T-cell (primary cell): ENCODE results near the gene EFS. TPM values are rescaled to one million over a fixed set of nuclear protein-coding genes. Genes with fewer than 3 reads are reported as not detected.
"Not testable (repeated sequence)": the region's sequence is repeated elsewhere in the genome, so short reads cannot be mapped to it uniquely, and the experiment has no call there.

Experiments
- ATAC-seq, 4 experiments: fragments of 200-7000 bp in 3 of 4; fragments of 150-1000 bp in 1 of 4; cut with Tn5 transposase; replicated peaks in 1 of 4; 1 replicate in 3 of 4; 2 replicates in 1 of 4; pipeline ENCODE4 v1.10.0; 2021; ENCODE audit warnings: moderate library complexity in 3 of 4, mild to moderate bottlenecking in 2 of 4, moderate number of reproducible peaks in 1 of 4
- CTCF ChIA-PET, 2 donors: fragments of 300-600 bp; sonication (Branson Sonifier 250); formaldehyde crosslinking; loops; one replicate each; lab custom pipeline; 2022; ENCODE audit warnings: antibody characterized with exemption in 2 of 2; lab: Charles Lee
- POLR2A ChIA-PET, 2 donors: fragments of 300-600 bp; sonication (Branson Sonifier 250); formaldehyde crosslinking; loops; one replicate each; lab custom pipeline; 2022; ENCODE audit warnings: antibody characterized with exemption in 2 of 2; lab: Charles Lee
- DNase-seq, 35 experiments: peaks; one replicate each; pipeline versions ENCODE4 v3.0.0 to v3.0.0-alpha.2; 2013 to 2023
- H3K27ac ChIP-seq: one replicate; pipeline ENCODE4 v1.5.1; 2013; ENCODE audit warnings: low read length
- H3K27me3 ChIP-seq, 2 experiments: replicated peaks in 1 of 2; 1 replicate in 1 of 2; 2 replicates in 1 of 2; pipeline versions ENCODE4 v1.6.1 to v1.7.0; 2013; ENCODE audit warnings: low read length in 1 of 2, mixed read lengths in 1 of 2; ENCODE audit not compliant: control insufficient read depth in 2 of 2, insufficient read depth in 2 of 2; ENCODE audit errors: extremely low read depth in 1 of 2
- H3K36me3 ChIP-seq, 2 donors: 1 replicate in 1 of 2; 2 replicates in 1 of 2; pipeline versions ENCODE4 v1.6.1 to v1.7.0; 2013; ENCODE audit warnings: low read length in 1 of 2; ENCODE audit not compliant: control insufficient read depth in 2 of 2, insufficient read depth in 1 of 2; ENCODE audit errors: extremely low read depth in 1 of 2
- H3K4me1 ChIP-seq, 2 experiments: 1 replicate in 1 of 2; 2 replicates in 1 of 2; pipeline versions ENCODE4 v1.6.1 to v1.7.0; 2013; ENCODE audit warnings: low read length in 2 of 2, mixed read lengths in 1 of 2; ENCODE audit not compliant: insufficient read depth in 2 of 2, control insufficient read depth in 1 of 2; ENCODE audit errors: extremely low read depth in 1 of 2
- H3K4me3 ChIP-seq, 2 donors: 1 replicate in 1 of 2; 2 replicates in 1 of 2; pipeline versions ENCODE4 v1.5.1 to v1.7.0; 2013; ENCODE audit warnings: mild to moderate bottlenecking in 2 of 2, low read length in 1 of 2, moderate library complexity in 1 of 2; ENCODE audit not compliant: control insufficient read depth in 1 of 2; ENCODE audit errors: extremely low read depth in 1 of 2
- H3K9me3 ChIP-seq: 2 replicates; pipeline ENCODE4 v1.7.0; 2013
- H3K27ac Mint-ChIP-seq, 2 donors: one replicate each; pipeline ENCODE4 v1.8.0; 2020 to 2021; ENCODE audit warnings: mild to moderate bottlenecking in 2 of 2, mixed read lengths in 2 of 2
- H3K27me3 Mint-ChIP-seq, 2 donors: one replicate each; pipeline ENCODE4 v1.8.0; 2021 to 2022; ENCODE audit warnings: mixed read lengths in 2 of 2
- H3K36me3 Mint-ChIP-seq: one replicate; pipeline ENCODE4 v1.8.0; 2021; ENCODE audit warnings: mixed read lengths
- H3K4me1 Mint-ChIP-seq, 3 donors: one replicate each; pipeline ENCODE4 v1.8.0; 2020 to 2022; ENCODE audit warnings: mixed read lengths in 3 of 3, mild to moderate bottlenecking in 1 of 3
- H3K4me3 Mint-ChIP-seq, 3 donors: one replicate each; pipeline ENCODE4 v1.8.0; 2020 to 2022; ENCODE audit warnings: mild to moderate bottlenecking in 3 of 3, mixed read lengths in 3 of 3, moderate library complexity in 3 of 3
- H3K9me3 Mint-ChIP-seq, 3 donors: one replicate each; pipeline ENCODE4 v1.8.0; 2020 to 2022; ENCODE audit warnings: mixed read lengths in 3 of 3
- WGBS: methylation state at CpG from one replicate; pipeline ENCODE4 v1.1.5; 2013; ENCODE audit warnings: missing lambda C conversion rate; ENCODE audit not compliant: insufficient coverage; 5-methylcytosine and 5-hydroxymethylcytosine counted together
- total RNA-seq, 35 experiments: library from RNA in 6 of 35; stranded (reverse) in 6 of 35; fragments of 120-200 nt in 1 of 35; gene quantifications; one replicate each; pipeline versions ENCODE4 v1.2.1 to v1.2.4 and lab custom pipeline; 2013 to 2026

Gene EFS
- total RNA-seq, 5 donors from 2014 or later (not counting 1 experiment from before 2014, with no cell fraction given), result 0.15 TPM; not detected in 4

GRCh38 chr14:23404331-23404900 lies 39.4 kb upstream of the EFS start:
- no peak for ATAC-seq
- 89% methylated on average over 12 of the region's 14 CpGs for WGBS
- POLR2A ChIA-PET, result no interaction called here

DNA sequence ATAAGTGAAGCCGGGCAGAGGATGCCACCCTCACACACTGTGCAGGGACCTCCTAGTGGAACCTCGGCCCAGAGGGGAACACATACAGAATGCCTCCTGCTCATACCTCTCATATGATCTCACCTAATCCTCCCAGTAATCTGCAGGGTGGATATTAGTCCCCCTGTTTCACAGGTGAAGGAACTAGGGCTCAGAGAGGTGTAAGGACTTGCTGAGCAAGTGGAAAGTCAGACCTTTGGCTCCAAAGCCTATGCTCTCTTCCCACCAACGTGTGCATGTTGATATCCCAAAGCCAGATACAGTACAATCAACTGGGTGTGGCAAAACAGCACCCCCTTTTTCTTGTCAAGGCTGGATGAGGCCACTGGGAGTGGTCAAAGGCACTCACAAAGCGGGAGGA lies 38.9 kb upstream of the EFS start:
- Histone ChIP-seq H3K36me3 (no peaks in the 10 kb centered on the region), H3K27me3 (peaks cover 0 to 43% of the 10 kb centered on the region in 2 experiments), H3K27ac (no peak overlapping the region), H3K9me3 (no peaks in the 10 kb centered on the region), H3K4me3 (no peak overlapping the region), H3K4me1 (no peaks in the 10 kb centered on the region)
- Mint-ChIP-seq H3K36me3 (no peaks in the 10 kb centered on the region), H3K4me3 (no peak overlapping the region), H3K27ac (no peak overlapping the region), H3K9me3 (no peaks in the 10 kb centered on the region), H3K4me1 (no peaks in the 10 kb centered on the region), H3K27me3 (peaks cover 19 to 38% of the 10 kb centered on the region in 2 donors)
- ChIA-PET POLR2A (no interaction called here), CTCF (no interaction called here)
- WGBS, result no CpG with 5 or more reads among the region's 4 CpGs
- ATAC-seq (no peak), DNase-seq (no peak)

More at GRCh38 chr14:23404331-23404900, 39.4 kb upstream of the EFS start:
- Mint-ChIP-seq H3K27me3 (peaks cover 21 to 38% of the 10 kb centered on the region in 2 donors), H3K9me3 (no peaks in the 10 kb centered on the region), H3K27ac (no peak overlapping the region), H3K36me3 (no peaks in the 10 kb centered on the region), H3K4me1 (no peaks in the 10 kb centered on the region), H3K4me3 (no peak overlapping the region)
- H3K4me1 ChIP-seq, result no peaks in the 10 kb centered on the region
- H3K27me3 ChIP-seq, result peaks cover 0 to 40% of the 10 kb centered on the region in 2 experiments
- no peak overlapping the region for H3K27ac ChIP-seq
- H3K9me3 ChIP-seq, result no peaks in the 10 kb centered on the region
- DNase-seq, result no peak
- H3K4me3 ChIP-seq, result no peak overlapping the region
- CTCF ChIA-PET, result no interaction called here
- H3K36me3 ChIP-seq, result no peaks in the 10 kb centered on the region

DNA sequence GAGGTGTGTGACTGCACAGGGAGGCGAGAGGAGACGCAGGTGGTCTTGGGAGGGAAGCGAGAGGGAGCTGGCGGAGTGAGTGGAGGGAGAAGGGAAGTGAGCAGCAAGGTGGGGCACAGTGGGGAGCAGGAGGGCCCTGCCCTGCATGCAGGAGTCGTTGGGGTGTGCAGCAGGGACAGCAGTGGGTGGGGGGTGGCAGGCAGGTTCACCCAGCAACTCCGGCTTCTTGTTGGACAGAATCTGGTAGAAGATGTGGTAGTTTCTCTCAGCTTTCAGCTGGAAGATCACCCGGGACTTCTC lies 38.1 kb upstream of the EFS start:
- no peak overlapping the region for H3K27ac ChIP-seq
- no peak overlapping the region for H3K27ac Mint-ChIP-seq
- ATAC-seq, result no peak
- H3K9me3 Mint-ChIP-seq, result no peaks in the 10 kb centered on the region
- peaks cover 0 to 44% of the 10 kb centered on the region in 2 experiments for H3K27me3 ChIP-seq
- H3K4me1 ChIP-seq, result no peaks in the 10 kb centered on the region
- ChIA-PET POLR2A (no interaction called here), CTCF (no interaction called here)
- peaks cover 14 to 41% of the 10 kb centered on the region in 2 donors for H3K27me3 Mint-ChIP-seq
- H3K36me3 ChIP-seq, result no peaks in the 10 kb centered on the region
- H3K4me3 Mint-ChIP-seq, result no peak overlapping the region
- no peaks in the 10 kb centered on the region for H3K36me3 Mint-ChIP-seq
- H3K4me3 ChIP-seq, result no peak overlapping the region
- H3K9me3 ChIP-seq, result no peaks in the 10 kb centered on the region
- no peak for DNase-seq
- no peaks in the 10 kb centered on the region for H3K4me1 Mint-ChIP-seq
- WGBS, result 50% methylated on average over 7 of the region's 7 CpGs

- Histone ChIP-seq H3K4me3 (no peak overlapping the region), H3K9me3 (no peaks in the 10 kb centered on the region), H3K4me1 (no peaks in the 10 kb centered on the region), H3K36me3 (no peaks in the 10 kb centered on the region), H3K27me3 (peaks cover 0 to 43% of the 10 kb centered on the region in 2 experiments), H3K27ac (no peak overlapping the region)
- ChIA-PET POLR2A (no interaction called here), CTCF (no interaction called here)
- no peaks in the 10 kb centered on the region for H3K36me3 Mint-ChIP-seq
- ATAC-seq (no peak), DNase-seq (no peak)
- 75% methylated on average over 25 of the region's 25 CpGs for WGBS
- H3K9me3 Mint-ChIP-seq, result no peaks in the 10 kb centered on the region
- no peaks in the 10 kb centered on the region for H3K4me1 Mint-ChIP-seq
- H3K27me3 Mint-ChIP-seq, result peaks cover 10 to 39% of the 10 kb centered on the region in 2 donors
- H3K4me3 Mint-ChIP-seq, result no peak overlapping the region
- H3K27ac Mint-ChIP-seq, result no peak overlapping the region
Measured at GRCh38 chr14:23402296-23403138, 37.5 kb upstream of the EFS start.

GRCh38 chr14:23401291-23401690 lies 36.3 kb upstream of the EFS start:
- Mint-ChIP-seq H3K9me3 (no peaks in the 10 kb centered on the region), H3K27me3 (peaks cover 8 to 36% of the 10 kb centered on the region in 2 donors), H3K4me3 (no peak overlapping the region), H3K36me3 (no peaks in the 10 kb centered on the region), H3K27ac (no peak overlapping the region), H3K4me1 (no peaks in the 10 kb centered on the region)
- POLR2A ChIA-PET, result no interaction called here
- 90% methylated on average over 2 of the region's 4 CpGs for WGBS
- no peak for DNase-seq
- Histone ChIP-seq H3K36me3 (no peaks in the 10 kb centered on the region), H3K27me3 (peaks cover 0 to 33% of the 10 kb centered on the region in 2 experiments), H3K27ac (no peak overlapping the region), H3K9me3 (no peaks in the 10 kb centered on the region), H3K4me1 (no peaks in the 10 kb centered on the region), H3K4me3 (no peak overlapping the region)
- CTCF ChIA-PET, result no interaction called here
- ATAC-seq, result no peak

GRCh38 chr14:23400496-23401149 lies 35.7 kb upstream of the EFS start:
- H3K4me1 ChIP-seq, POLR2A ChIA-PET, H3K36me3 ChIP-seq, H3K4me3 Mint-ChIP-seq, H3K27ac Mint-ChIP-seq, H3K4me1 Mint-ChIP-seq, ATAC-seq, H3K4me3 ChIP-seq, H3K9me3 ChIP-seq, H3K9me3 Mint-ChIP-seq, H3K27ac ChIP-seq, H3K36me3 Mint-ChIP-seq, DNase-seq: not testable (repeated sequence)
- H3K27me3 ChIP-seq, result peaks cover 0 to 29% of the 10 kb centered on the region in 2 experiments
- CTCF ChIA-PET, result interaction anchor here in 1 of 2 donors (0.6 kb wide), 1 partner anchor 22 kb away, joined by 4 read pairs; no protein-coding TSS in a partner anchor
- H3K27me3 Mint-ChIP-seq, result peaks cover 8 to 31% of the 10 kb centered on the region in 2 donors
- WGBS, result 67% methylated on average over 8 of the region's 16 CpGs
